Psoas muscle (tissue), 8 donors: ENCODE results near the gene IL20RA. TPM values are rescaled to one million over a fixed set of nuclear protein-coding genes. Genes with fewer than 3 reads are reported as not detected.
"Not testable (repeated sequence)": the region's sequence is repeated elsewhere in the genome, so short reads cannot be mapped to it uniquely, and the experiment has no call there.

Experiments used
- ATAC-seq, 4 donors: fragments of 200-7000 bp; cut with Tn5 transposase; one replicate each; pipeline ENCODE4 v1.9.1; 2020; ENCODE audit warnings: moderate library complexity in 3 of 4, mild to moderate bottlenecking in 2 of 4
- DNase-seq, 2 donors: peaks; one replicate each; pipeline ENCODE4 v3.0.0-alpha.2; 2020
- H3K27ac ChIP-seq: fragments of 200-600 bp; one replicate; pipeline ENCODE4 v1.8.0; 2022
- H3K27me3 ChIP-seq, 3 donors: fragments of 200-600 bp in 1 of 3; one replicate each; pipeline versions ENCODE4 v1.6.1 to v1.8.0; 2013 to 2022; ENCODE audit warnings: low read length in 2 of 3, mild to moderate bottlenecking in 2 of 3, moderate library complexity in 1 of 3; ENCODE audit not compliant: insufficient read depth in 3 of 3
- H3K36me3 ChIP-seq, 2 donors: fragments of 200-600 bp in 1 of 2; one replicate each; pipeline versions ENCODE4 v1.6.1 to v1.8.0; 2013 to 2022; ENCODE audit warnings: low read depth in 1 of 2, mild to moderate bottlenecking in 1 of 2, moderate library complexity in 1 of 2; ENCODE audit not compliant: insufficient read depth in 1 of 2
- H3K4me1 ChIP-seq: fragments of 200-600 bp; one replicate; pipeline ENCODE4 v1.8.0; 2022
- H3K4me3 ChIP-seq: fragments of 200-600 bp; one replicate; pipeline ENCODE4 v1.8.0; 2022; ENCODE audit warnings: mild to moderate bottlenecking
- H3K9me3 ChIP-seq: fragments of 200-600 bp; one replicate; pipeline ENCODE4 v1.8.0; 2022
- CTCF ChIP-seq: fragments of 200-600 bp; IDR thresholded peaks from one replicate; pipeline ENCODE4 v1.8.0; 2022; ENCODE audit warnings: antibody characterized with exemption
- WGBS, 3 donors: extraction: QIAGEN DNeasy Blood & Tissue Kit; methylation state at CpG; one replicate each; pipeline versions ENCODE4 v1.1.6 to v1.1.7; 2013; 5-methylcytosine and 5-hydroxymethylcytosine counted together
- intact Hi-C, 2 donors: fragments of 100-400 bp; cut with DNase I; formaldehyde crosslinking; loops; one replicate each; pipeline versions ENCODE4 v1.11.0 to v1.14.2; 2022
- polyA plus RNA-seq, 3 donors: library from polyadenylated mRNA; stranded (reverse); fragments of 200-250 nt; gene quantifications; one replicate each; pipeline ENCODE4 v1.2.3, GENCODE V29; 2013
- total RNA-seq, 4 donors: library from RNA; stranded (reverse); fragmentation: NEBNext Ultra II Directional in 2 of 4; extraction: Animal tissue kit (Norgen Biotek cat#: 25700) in 2 of 4; gene quantifications; one replicate each; pipeline versions ENCODE4 v1.2.1 to v1.2.4, GENCODE V29; 2021 to 2023
- donor health status: healthy with polysubstance abuse.
- donor health status: DM: no; HTN: no; CAD: no; lungs with moderate emphysema.
- donor health status: Bipolar disorder and iron deficiency.
- donor health status: healthy.
- donor health status: DM: yes; HTN: yes; CAD: no.
- donor health status: DM: no; HTN: no; CAD: no.
- donor health status: DM: no; HTN: no; CAD: no.
- donor health status: DM: yes; HTN: yes; CAD: no.

The IL20RA gene
- total and polyA plus RNA-seq, 7 donors = 0.04 to 0.94 (median 0.15) TPM; not detected in 1

GRCh38 chr6:136979206-136979605 lies 65.6 kb downstream of the IL20RA start:
- WGBS, 3 donors = 72 to 79% (median 74%) methylated on average over 5 of the region's 5 CpGs
- ATAC-seq = no peak
- Histone ChIP-seq H3K4me3 (no peak overlapping the region), H3K27ac (no peak overlapping the region), H3K9me3 (no peaks in the 10 kb centered on the region), H3K36me3 (no peaks in the 10 kb centered on the region), H3K4me1 (no peaks in the 10 kb centered on the region), H3K27me3 (peaks cover 0 to 8% (median 3%) of the 10 kb centered on the region in 3 donors)
- DNase-seq = no peak
- TF ChIP-seq CTCF = no peak
- intact Hi-C loops = no loop called here

DNA sequence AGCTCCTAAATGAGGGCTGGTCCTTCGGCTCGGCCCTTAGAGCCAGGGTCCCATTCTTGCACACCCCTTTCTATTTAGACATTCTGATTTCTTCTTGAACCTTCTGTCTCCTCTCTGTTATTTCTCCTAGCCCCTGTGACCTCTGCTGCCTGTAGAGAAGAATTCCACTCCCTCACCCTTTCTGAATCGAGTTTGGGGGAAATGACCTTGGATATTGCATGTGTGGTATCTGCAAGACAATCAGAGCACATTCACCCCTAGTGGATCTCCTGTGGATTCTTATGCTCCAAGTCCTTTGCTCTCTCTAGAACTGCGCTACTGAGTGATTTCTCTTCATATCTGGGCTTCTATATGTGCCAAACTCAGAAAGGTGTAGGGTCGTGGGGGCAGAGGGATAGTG lies 67.7 kb downstream of the IL20RA start:
- Histone ChIP-seq H3K27ac (no peak overlapping the region), H3K36me3 (no peaks in the 10 kb centered on the region), H3K4me1 (no peaks in the 10 kb centered on the region), H3K9me3 (no peaks in the 10 kb centered on the region), H3K27me3 (peaks cover 0 to 8% (median 3%) of the 10 kb centered on the region in 3 donors), H3K4me3 (no peak overlapping the region)
- no peak for TF ChIP-seq CTCF
- 56 to 68% (median 56%) methylated on average over 5 of the region's 5 CpGs for WGBS, 3 donors
- ATAC-seq = no peak
- intact Hi-C loops = no loop called here
- no peak for DNase-seq

DNA sequence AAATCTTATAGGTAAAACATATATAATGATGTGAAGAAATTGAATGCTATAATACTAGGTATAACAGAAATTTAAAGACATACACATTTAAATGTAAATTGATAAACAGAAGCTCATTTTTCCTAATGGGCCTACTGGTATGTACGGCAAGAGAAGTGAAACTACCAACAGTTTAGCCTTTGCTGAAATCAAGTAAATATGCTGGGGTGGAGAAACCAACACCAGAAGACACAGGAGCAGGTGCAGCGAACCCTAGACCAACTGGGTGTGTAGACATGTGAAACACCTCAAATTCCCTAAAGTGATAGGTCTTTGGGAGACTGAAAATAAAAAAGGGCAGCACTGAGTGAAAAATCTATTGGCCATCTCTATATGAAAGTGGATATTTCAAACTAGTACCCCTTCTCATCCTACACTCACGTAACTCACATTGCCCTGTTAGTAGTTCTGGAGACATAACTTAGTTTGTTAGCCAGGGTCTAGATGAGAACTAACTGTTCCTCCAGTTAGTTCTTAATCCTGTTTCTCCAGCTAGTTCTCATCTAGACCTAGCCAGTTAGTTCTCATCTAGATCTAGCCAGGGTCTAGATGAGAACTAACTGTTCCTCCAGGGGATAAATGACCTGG lies 69.6 kb downstream of the IL20RA start:
- no peak overlapping the region for H3K27ac ChIP-seq
- H3K4me3 ChIP-seq = no peak overlapping the region
- no peak for DNase-seq
- ATAC-seq = no peak
- no peaks in the 10 kb centered on the region for H3K9me3 ChIP-seq
- intact Hi-C loops = no loop called here
- no peaks in the 10 kb centered on the region for H3K36me3 ChIP-seq
- no peaks in the 10 kb centered on the region for H3K4me1 ChIP-seq
- H3K27me3 ChIP-seq = peaks cover 0 to 5% (median 3%) of the 10 kb centered on the region in 3 donors
- no peak for TF ChIP-seq CTCF
- 85 to 95% (median 90%) methylated on average over 3 of the region's 3 CpGs for WGBS, 3 donors

- H3K27ac ChIP-seq, ATAC-seq, H3K4me1 ChIP-seq, H3K9me3 ChIP-seq, H3K4me3 ChIP-seq, H3K27me3 ChIP-seq, DNase-seq, H3K36me3 ChIP-seq: not testable (repeated sequence)
- WGBS, 3 donors = 83 to 90% (median 83%) methylated on average over 8 of the region's 8 CpGs
- intact Hi-C loops = loop anchor here in 1 of 2 donors (5.0 kb wide), 1 partner anchor 669 kb away; no protein-coding TSS in a partner anchor
These were observed 71.0 kb downstream of the IL20RA start for GRCh38 chr6:136973781-136974180.

- H3K4me3 ChIP-seq = no peak overlapping the region
- ATAC-seq = no peak
- no peak for TF ChIP-seq CTCF
- H3K9me3 ChIP-seq = no peaks in the 10 kb centered on the region
- H3K27me3 ChIP-seq = no peaks in the 10 kb centered on the region
- WGBS, 3 donors = 87 to 92% (median 88%) methylated on average over 6 of the region's 6 CpGs
- no peaks in the 10 kb centered on the region for H3K4me1 ChIP-seq
- no peak overlapping the region for H3K27ac ChIP-seq
- intact Hi-C loops = loop anchor here in 1 of 2 donors (5.0 kb wide), 1 partner anchor 671 kb away; no protein-coding TSS in a partner anchor
- no peaks in the 10 kb centered on the region for H3K36me3 ChIP-seq
- DNase-seq = no peak
These were observed 73.2 kb downstream of the IL20RA start for GRCh38 chr6:136971609-136972008.
